ENCODE results near the gene GRHL1. TPM values are rescaled to one million over a fixed set of nuclear protein-coding genes. Genes with fewer than 3 reads are reported as not detected.
"Not testable (repeated sequence)": the region's sequence is repeated elsewhere in the genome, so short reads cannot be mapped to it uniquely, and the experiment has no call there.

GRHL1 gene
- total RNA-seq: 1 to 10 TPM; 1.1 to 1.3 (median 1.1) TPM

- ATAC-seq (peak; percentile 97), DNase-seq (peak; percentile 88)
- H3K36me3 Mint-ChIP-seq (ENCODE audit: insufficient read depth): no peaks in the 10 kb centered on the region
- peak within 1 kb of the TSS; percentile 83 for H3K4me3 Mint-ChIP-seq
- peaks cover 5% of the 10 kb centered on the region for H3K4me1 Mint-ChIP-seq (ENCODE audit: low read depth)
- H3K27me3 Mint-ChIP-seq (ENCODE audit: low read depth): peaks cover 38% of the 10 kb centered on the region
- no peaks in the 10 kb centered on the region for H3K9me3 Mint-ChIP-seq
Measured at GRCh38 chr2:9951522-9952285, at the start of gene GRHL1. GRHL1 (plus strand) TSS chr2:9951693; CDS start chr2:9951834, 141 bp downstream.

- DNase-seq: no peak
- Mint-ChIP-seq H3K36me3 (ENCODE audit: insufficient read depth) (peaks cover 22% of the 10 kb centered on the region), H3K27me3 (ENCODE audit: low read depth) (no peaks in the 10 kb centered on the region), H3K4me3 (no peak overlapping the region), H3K9me3 (no peaks in the 10 kb centered on the region), H3K4me1 (ENCODE audit: low read depth) (peaks cover 1% of the 10 kb centered on the region)
- no peak for ATAC-seq
Measured at GRCh38 chr2:9905413-9905812, 46.1 kb upstream of the GRHL1 start.

- H3K4me3 Mint-ChIP-seq: no peak overlapping the region
- DNase-seq: no peak
- H3K27me3 Mint-ChIP-seq (ENCODE audit: low read depth): no peaks in the 10 kb centered on the region
- H3K4me1 Mint-ChIP-seq (ENCODE audit: low read depth): no peaks in the 10 kb centered on the region
- ATAC-seq: no peak
- peaks cover 31% of the 10 kb centered on the region for H3K36me3 Mint-ChIP-seq (ENCODE audit: insufficient read depth)
- H3K9me3 Mint-ChIP-seq: no peaks in the 10 kb centered on the region
Measured at GRCh38 chr2:9907402-9907801, 44.1 kb upstream of the GRHL1 start.

- H3K36me3 Mint-ChIP-seq (ENCODE audit: insufficient read depth): peaks cover 38% of the 10 kb centered on the region
- H3K4me3 Mint-ChIP-seq: no peak overlapping the region
Measured at GRCh38 chr2:9908639-9909038, 42.9 kb upstream of the GRHL1 start.

GRCh38 chr2:9909106-9909505, 42.4 kb upstream of the GRHL1 start:
- DNase-seq: no peak
- H3K27me3 Mint-ChIP-seq (ENCODE audit: low read depth): no peaks in the 10 kb centered on the region
- H3K4me1 Mint-ChIP-seq (ENCODE audit: low read depth): peaks cover under 1% of the 10 kb centered on the region
- ATAC-seq: no peak
- no peak overlapping the region for H3K4me3 Mint-ChIP-seq
- H3K9me3 Mint-ChIP-seq: no peaks in the 10 kb centered on the region
- H3K36me3 Mint-ChIP-seq (ENCODE audit: insufficient read depth): peaks cover 36% of the 10 kb centered on the region

More at GRCh38 chr2:9908639-9909038, 42.9 kb upstream of the GRHL1 start:
- H3K27me3 Mint-ChIP-seq (ENCODE audit: low read depth): no peaks in the 10 kb centered on the region
- H3K4me1 Mint-ChIP-seq (ENCODE audit: low read depth): no peaks in the 10 kb centered on the region
- no peak for ATAC-seq
- no peaks in the 10 kb centered on the region for H3K9me3 Mint-ChIP-seq
- DNase-seq: no peak

- peaks cover 40% of the 10 kb centered on the region for H3K36me3 Mint-ChIP-seq (ENCODE audit: insufficient read depth)
Measured at GRCh38 chr2:9910699-9911098, 40.8 kb upstream of the GRHL1 start.

GRCh38 chr2:9912468-9912867, 39.0 kb upstream of the GRHL1 start:
- DNase-seq (no peak), ATAC-seq (no peak)
- peaks cover 37% of the 10 kb centered on the region for H3K36me3 Mint-ChIP-seq (ENCODE audit: insufficient read depth)
- no peaks in the 10 kb centered on the region for H3K27me3 Mint-ChIP-seq (ENCODE audit: low read depth)
- no peak overlapping the region for H3K4me3 Mint-ChIP-seq
- peaks cover 5% of the 10 kb centered on the region for H3K4me1 Mint-ChIP-seq (ENCODE audit: low read depth)
- H3K9me3 Mint-ChIP-seq: no peaks in the 10 kb centered on the region

More at GRCh38 chr2:9910699-9911098, 40.8 kb upstream of the GRHL1 start:
- Mint-ChIP-seq H3K4me1 (ENCODE audit: low read depth) (peaks cover 5% of the 10 kb centered on the region), H3K27me3 (ENCODE audit: low read depth) (no peaks in the 10 kb centered on the region), H3K9me3 (no peaks in the 10 kb centered on the region), H3K4me3 (no peak overlapping the region)
- no peak for ATAC-seq
- DNase-seq: no peak

- Mint-ChIP-seq H3K4me3 (no peak overlapping the region), H3K9me3 (no peaks in the 10 kb centered on the region), H3K4me1 (ENCODE audit: low read depth) (peaks cover 5% of the 10 kb centered on the region), H3K27me3 (ENCODE audit: low read depth) (no peaks in the 10 kb centered on the region), H3K36me3 (ENCODE audit: insufficient read depth) (peaks cover 27% of the 10 kb centered on the region)
- ATAC-seq (peak; percentile 100), DNase-seq (peak; percentile 7)
Measured at GRCh38 chr2:9914384-9915065, 37.0 kb upstream of the GRHL1 start.

GRCh38 chr2:9918275-9918674, 33.2 kb upstream of the GRHL1 start:
- ATAC-seq: no peak
- H3K4me1 Mint-ChIP-seq (ENCODE audit: low read depth): peaks cover 5% of the 10 kb centered on the region
- H3K4me3 Mint-ChIP-seq: no peak overlapping the region
- peaks cover 34% of the 10 kb centered on the region for H3K36me3 Mint-ChIP-seq (ENCODE audit: insufficient read depth)
- no peaks in the 10 kb centered on the region for H3K27me3 Mint-ChIP-seq (ENCODE audit: low read depth)
- no peak for DNase-seq
- H3K9me3 Mint-ChIP-seq: no peaks in the 10 kb centered on the region

- H3K4me1 Mint-ChIP-seq (ENCODE audit: low read depth): peaks cover under 1% of the 10 kb centered on the region
- peaks cover 31% of the 10 kb centered on the region for H3K36me3 Mint-ChIP-seq (ENCODE audit: insufficient read depth)
- H3K27me3 Mint-ChIP-seq (ENCODE audit: low read depth): no peaks in the 10 kb centered on the region
- DNase-seq (no peak), ATAC-seq (no peak)
- no peak overlapping the region for H3K4me3 Mint-ChIP-seq
- H3K9me3 Mint-ChIP-seq: no peaks in the 10 kb centered on the region
Measured at GRCh38 chr2:9919512-9919911, 32.0 kb upstream of the GRHL1 start.

- H3K9me3 Mint-ChIP-seq; H3K27me3 Mint-ChIP-seq (ENCODE audit: low read depth); H3K4me3 Mint-ChIP-seq; H3K4me1 Mint-ChIP-seq (ENCODE audit: low read depth); DNase-seq; ATAC-seq: not testable (repeated sequence)
- peaks cover 55% of the 10 kb centered on the region for H3K36me3 Mint-ChIP-seq (ENCODE audit: insufficient read depth)
Measured at GRCh38 chr2:9927020-9927419, 24.5 kb upstream of the GRHL1 start.

GRCh38 chr2:9937258-9937657, 14.2 kb upstream of the GRHL1 start:
- Mint-ChIP-seq H3K27me3 (ENCODE audit: low read depth) (no peaks in the 10 kb centered on the region), H3K4me3 (no peak overlapping the region), H3K36me3 (ENCODE audit: insufficient read depth) (peaks cover 11% of the 10 kb centered on the region), H3K9me3 (no peaks in the 10 kb centered on the region), H3K4me1 (ENCODE audit: low read depth) (no peaks in the 10 kb centered on the region)
- DNase-seq (no peak), ATAC-seq (no peak)

- H3K9me3 Mint-ChIP-seq: no peaks in the 10 kb centered on the region
- no peaks in the 10 kb centered on the region for H3K4me1 Mint-ChIP-seq (ENCODE audit: low read depth)
- ATAC-seq (no peak), DNase-seq (no peak)
- no peak overlapping the region for H3K4me3 Mint-ChIP-seq
- H3K27me3 Mint-ChIP-seq (ENCODE audit: low read depth): no peaks in the 10 kb centered on the region
- peaks cover 8% of the 10 kb centered on the region for H3K36me3 Mint-ChIP-seq (ENCODE audit: insufficient read depth)
Measured at GRCh38 chr2:9937968-9938367, 13.5 kb upstream of the GRHL1 start.

GRCh38 chr2:9939587-9940485, 11.7 kb upstream of the GRHL1 start:
- DNase-seq: no peak
- H3K27me3 Mint-ChIP-seq (ENCODE audit: low read depth): no peaks in the 10 kb centered on the region
- H3K4me1 Mint-ChIP-seq (ENCODE audit: low read depth): no peaks in the 10 kb centered on the region
- ATAC-seq: no peak
- no peaks in the 10 kb centered on the region for H3K9me3 Mint-ChIP-seq
- no peak overlapping the region for H3K4me3 Mint-ChIP-seq
- H3K36me3 Mint-ChIP-seq (ENCODE audit: insufficient read depth): no peaks in the 10 kb centered on the region
